Activated T-helper 1 cell treated with Interleukin-2 at 50 U/mL for 16 hours (primary cell): ENCODE data around the gene NUP43.
"Not testable (repeated sequence)": the region's sequence is repeated elsewhere in the genome, so short reads cannot be mapped to it uniquely, and the experiment has no call there.

Source experiments
- DNase-seq: peaks from one replicate; pipeline ENCODE4 v3.0.0-alpha.2; 2020; ENCODE audit warnings: low read depth

Gene NUP43

DNA sequence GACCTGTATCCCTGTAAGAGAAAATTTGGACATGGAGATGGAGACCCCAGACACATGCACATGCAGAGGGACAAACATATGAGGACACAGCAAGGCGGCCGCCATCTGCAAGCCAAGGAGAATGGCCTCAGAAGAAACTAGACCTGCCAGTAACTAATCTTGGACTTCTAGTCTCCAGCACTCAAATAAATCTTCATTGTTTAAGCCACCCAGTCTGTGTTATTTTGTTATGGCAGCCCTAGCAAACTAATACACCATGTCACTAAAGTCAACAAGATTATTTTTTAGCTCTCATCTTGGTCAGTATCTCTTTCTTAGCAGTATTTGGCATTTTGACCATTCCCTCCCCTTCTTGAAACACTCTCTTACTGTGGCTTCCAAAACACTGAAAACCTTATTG lies 55.1 kb downstream of the NUP43 start:
- no peak for DNase-seq

DNA sequence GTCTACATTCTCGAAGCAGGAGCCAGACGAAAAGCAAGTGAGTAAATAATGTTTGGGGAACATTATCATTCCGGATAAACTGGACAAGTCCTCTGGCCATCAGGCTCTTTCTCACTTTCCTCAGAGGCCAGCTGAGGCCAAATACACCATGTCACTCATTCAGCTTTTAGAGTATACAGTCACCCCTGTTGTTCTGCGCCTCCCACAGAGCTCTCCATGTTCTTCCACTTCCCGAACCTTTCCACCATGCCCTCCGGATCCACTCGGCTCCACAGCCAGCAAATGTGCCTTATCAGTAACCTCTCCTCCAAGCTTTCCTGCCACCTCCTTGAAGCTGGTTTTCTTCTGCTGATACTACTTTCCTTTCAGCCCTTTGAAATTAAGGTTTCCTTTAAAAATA lies 60.1 kb downstream of the NUP43 start:
- DNase-seq: no peak

DNA sequence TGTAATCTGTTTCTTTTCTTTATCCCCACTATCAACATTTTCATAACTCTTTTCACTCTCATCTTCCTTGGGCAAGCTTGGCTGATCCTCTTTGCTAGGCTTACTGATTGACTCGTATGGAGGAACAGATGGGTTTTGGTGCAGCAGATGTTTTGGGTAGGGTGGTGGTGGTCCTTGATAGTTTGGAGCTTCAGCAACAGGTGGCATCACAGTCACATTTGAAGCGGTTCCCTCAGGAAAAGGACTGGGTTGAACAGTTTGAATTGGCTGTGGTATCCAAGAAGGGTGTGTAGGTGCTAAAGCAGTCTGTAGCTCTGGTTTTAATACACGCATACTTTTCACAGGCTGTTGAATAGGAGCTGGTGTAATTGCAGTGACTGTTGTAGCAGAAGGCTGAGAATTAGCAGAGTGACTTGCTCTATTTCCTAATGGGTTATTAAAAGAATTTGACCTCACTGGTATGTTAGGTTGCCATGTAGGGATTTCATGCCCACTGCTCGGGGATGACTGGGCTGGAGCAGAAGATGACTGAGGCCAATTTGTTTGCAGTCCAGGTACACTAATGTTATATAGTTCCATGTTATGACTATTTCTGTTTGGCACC lies 63.0 kb downstream of the NUP43 start:
- DNase-seq: no peak

DNA sequence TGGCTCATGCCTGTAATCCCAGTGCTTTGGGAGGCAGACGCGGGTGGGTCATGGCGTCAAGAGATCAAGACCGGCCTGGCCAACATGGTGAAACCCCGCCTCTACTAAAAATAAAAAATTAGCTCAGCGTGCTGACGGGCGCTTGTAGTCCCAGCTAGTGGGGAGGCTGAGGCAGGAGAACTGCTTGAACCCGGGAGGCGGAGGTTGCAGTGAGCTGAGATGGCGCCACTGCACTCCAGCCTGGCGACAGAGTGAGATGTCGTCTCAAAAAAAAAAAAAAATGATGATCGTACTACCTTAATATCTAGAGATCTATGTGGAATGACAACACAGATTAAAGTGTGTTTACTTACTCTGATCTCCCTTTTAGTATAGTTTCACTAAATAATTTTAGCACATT lies 64.5 kb downstream of the NUP43 start:
- not testable (repeated sequence) for DNase-seq

DNA sequence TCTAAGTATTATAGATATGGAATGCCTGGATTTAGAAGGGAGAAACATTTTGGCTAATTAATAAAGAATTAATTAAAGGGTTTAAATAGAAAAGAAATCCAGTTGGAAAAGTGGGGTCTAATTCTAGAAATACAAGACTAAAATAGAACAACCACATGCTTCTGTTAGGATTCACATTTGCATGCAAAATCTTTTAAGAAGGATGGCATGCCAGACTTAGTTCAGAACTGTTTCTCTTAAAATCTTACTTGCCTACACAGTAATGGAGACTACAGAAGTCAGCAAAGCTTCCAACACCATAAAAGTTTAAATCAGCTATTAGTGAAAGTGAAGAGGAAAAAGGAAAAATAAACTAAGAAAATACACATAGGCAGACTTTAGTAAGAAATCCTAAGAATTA lies 65.1 kb downstream of the NUP43 start:
- DNase-seq: no peak

DNA sequence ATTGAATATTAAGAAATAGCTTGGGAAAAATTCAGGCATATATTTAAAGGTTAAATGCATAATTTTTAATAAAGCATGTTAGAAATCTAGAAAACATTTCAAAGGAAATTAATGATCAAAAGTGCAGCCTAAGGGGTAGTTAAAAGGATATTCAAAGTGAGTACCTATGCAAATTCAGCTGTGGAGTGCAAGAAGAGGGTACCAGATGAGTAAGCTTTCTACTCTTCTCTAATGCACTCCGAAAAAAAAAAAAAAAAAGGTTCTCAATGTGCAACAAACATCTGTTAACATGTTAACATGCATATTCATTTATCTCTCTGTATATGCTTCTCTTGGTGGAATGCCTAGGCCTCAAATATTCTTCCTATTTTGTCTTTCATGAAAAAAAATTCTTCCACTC lies 65.8 kb downstream of the NUP43 start:
- no peak for DNase-seq
